Measurements from ENCODE around the gene RASA2. TPM values are rescaled to one million over a fixed set of nuclear protein-coding genes. Genes with fewer than 3 reads are reported as not detected.

Gene RASA2
- total and polyA plus RNA-seq, 9 of the 15 experiments (the other 6 are each of a cell fraction or from before 2014, with no cell fraction given), result 2.0 to 12.8 (median 9.5) TPM

- TF ChIP-seq RERE (CRISPR knock-in tag; IDR thresholded peaks at IDR 0.05; ENCODE audit: borderline replicate concordance) (no peak), ZZZ3 (IDR thresholded peaks at IDR 0.05) (no peak), CEBPG (CRISPR knock-in tag; IDR thresholded peaks at IDR 0.05) (0 out of 2 replicates have a peak, but pooled peaks have one; percentile 29), CEBPG (tag; conservative IDR thresholded peaks at IDR 0.05 in 1 of 2, IDR thresholded peaks at IDR 0.05 in 1 of 2) (no peak), POLR3G (IDR thresholded peaks at IDR 0.05; ENCODE audit: extremely low read depth, insufficient read length, insufficient replicate concordance) (no peak), FOXP4 (CRISPR knock-in tag; IDR thresholded peaks at IDR 0.05; ENCODE audit: borderline replicate concordance) (peak; percentile 68; the same call in 1 of the 2 replicates), TAF1 (IDR thresholded peaks at IDR 0.05; ENCODE audit: control insufficient read depth, extremely low read depth, insufficient read depth, low read length, severe bottlenecking) (peak; percentile 50), EGR1 (conservative IDR thresholded peaks at IDR 0.05) (peak; percentile 80), FOXM1 (IDR thresholded peaks at IDR 0.05; ENCODE audit: low read depth) (no peak), FOXM1 (CRISPR knock-in tag; IDR thresholded peaks at IDR 0.05; ENCODE audit: low read depth) (0 out of 2 replicates have a peak, but pooled peaks have one; percentile 30), ESRRB (CRISPR knock-in tag; IDR thresholded peaks at IDR 0.05; ENCODE audit: borderline replicate concordance) (no peak), ATF6 (CRISPR knock-in tag; IDR thresholded peaks at IDR 0.05) (0 out of 2 replicates have a peak, but pooled peaks have one; percentile 18), TEAD1 (CRISPR knock-in tag; IDR thresholded peaks at IDR 0.05) (peak in 1 of 2 experiments; percentile 35; a peak in 1 of 4 replicates), NBN (IDR thresholded peaks at IDR 0.05; ENCODE audit: low read depth) (peak; percentile 31; the same call in 1 of the 2 replicates), RBFOX2 (IDR thresholded peaks at IDR 0.05; ENCODE audit: low read depth, low read length) (peak; percentile 90), ZBTB7A (IDR thresholded peaks at IDR 0.05; ENCODE audit: borderline replicate concordance, control insufficient read depth, low read depth, low read length) (peak; percentile 45; the same call in 1 of the 2 replicates)
Measured at GRCh38 chr3:141487521-141488252, 860 bp downstream of the RASA2 start (continued).

All from K562 (cell line).